K562 (cell line): ENCODE results near the gene MOAP1.

ENCODE experiments used
- FOXA1 ChIP-seq: fragments of 450-650 bp; IDR thresholded peaks from 2 replicates; pipeline ENCODE4 v1.6.1; 2016; ENCODE audit warnings: mild to moderate bottlenecking, borderline replicate concordance
- FOXM1 ChIP-seq, 2 experiments: fragments of 450-650 bp in 1 of 2; sonication (generic) in 1 of 2; formaldehyde crosslinking in 1 of 2; IDR thresholded peaks; 2 replicates each; pipeline versions ENCODE4 v1.6.1 to v1.9.0; 2017 to 2022; ENCODE audit warnings: low read depth in 2 of 2, mild to moderate bottlenecking in 2 of 2, missing genetic modification reagents in 1 of 2, moderate library complexity in 1 of 2
- RAD51 ChIP-seq: fragments of 450-650 bp; IDR thresholded peaks from 2 replicates; pipeline ENCODE4 v1.7.1; 2016; ENCODE audit warnings: low read depth, mild to moderate bottlenecking, borderline replicate concordance

- TF ChIP-seq RAD51 = no peak
- TF ChIP-seq FOXA1 = no peak
- no peak for TF ChIP-seq FOXM1 (IDR thresholded peaks at IDR 0.05; ENCODE audit: low read depth)
- no peak for TF ChIP-seq FOXM1 (CRISPR knock-in tag; IDR thresholded peaks at IDR 0.05; ENCODE audit: low read depth)
These were observed 51.2 kb downstream of the MOAP1 start for GRCh38 chr14:93133464-93133863.
